ENCODE data around the gene LTBP2. TPM values are rescaled to one million over a fixed set of nuclear protein-coding genes. Genes with fewer than 3 reads are reported as not detected.
"Not testable (repeated sequence)": the region's sequence is repeated elsewhere in the genome, so short reads cannot be mapped to it uniquely, and the experiment has no call there.

The LTBP2 gene
- total and polyA plus RNA-seq, 2 of the 13 experiments (the other 11 are each of a cell fraction or from before 2014, with no cell fraction given) = 0.20 to 0.41 TPM

- WGBS (ENCODE audit: low lambda C conversion rate) = 44% methylated on average over 11 of the region's 17 CpGs
- BruUV-seq (replicated peaks) = no TSS peak
- TF ChIP-seq UBTF (CRISPR knock-in tag; IDR thresholded peaks at IDR 0.05) = no peak
- no peak for TF ChIP-seq KDM5A (IDR thresholded peaks at IDR 0.05; ENCODE audit: borderline replicate concordance, low read length)
- no peak for TF ChIP-seq FOXA3 (CRISPR knock-in tag; IDR thresholded peaks at IDR 0.05)
- no peak for TF ChIP-seq MBD4 (IDR thresholded peaks at IDR 0.05; ENCODE audit: borderline replicate concordance, low read length)
- TF ChIP-seq ZFP36L1 (CRISPR knock-in tag; IDR thresholded peaks at IDR 0.05) = no peak
- no peak for TF ChIP-seq HNRNPL (IDR thresholded peaks at IDR 0.05; ENCODE audit: low read depth, low read length)
- TF ChIP-seq NFYB (CRISPR knock-in tag; IDR thresholded peaks at IDR 0.05) = no peak
- TF ChIP-seq YEATS4 (CRISPR knock-in tag; IDR thresholded peaks at IDR 0.05; ENCODE audit: borderline replicate concordance) = no peak
- no peak for TF ChIP-seq EP300 (IDR thresholded peaks at IDR 0.05; ENCODE audit: low read depth in 2 of 2, low read length in 2 of 2)
- TF ChIP-seq EP300 (CRISPR knock-in tag; IDR thresholded peaks at IDR 0.05; ENCODE audit: borderline replicate concordance) = no peak
- TF ChIP-seq KDM1A (CRISPR knock-in tag; IDR thresholded peaks at IDR 0.05) = no peak
- POLR2A ChIA-PET = no interaction called here
- Histone ChIP-seq H3K27me3 (ENCODE audit: control insufficient read depth in 1 of 2, insufficient read depth in 2 of 2, low read length in 2 of 2) (no peaks in the 10 kb centered on the region), H2AFZ (ENCODE audit: low read length) (no peak overlapping the region), H3K9ac (ENCODE audit: insufficient read depth, low read depth, low read length) (no peak overlapping the region), H3K4me1 (ENCODE audit: insufficient read depth, low read length) (no peaks in the 10 kb centered on the region), H3K4me2 (ENCODE audit: low read depth, low read length) (no peak overlapping the region), H3K4me3 (replicated peaks in 1 of 3; ENCODE audit: insufficient read depth in 1 of 3, low read depth in 2 of 3, low read length in 3 of 3) (no peak overlapping the region), H3K36me3 (replicated peaks in 1 of 2; ENCODE audit: control insufficient read depth in 1 of 2, insufficient read depth in 2 of 2, low read length in 2 of 2) (no peaks in the 10 kb centered on the region), H3K9me3 (ENCODE audit: low read length) (no peaks in the 10 kb centered on the region), H4K20me1 (ENCODE audit: insufficient read depth, low read length) (no peaks in the 10 kb centered on the region), H3K27ac (ENCODE audit: extremely low read length, insufficient read depth, low read length) (no peak overlapping the region), H3K79me2 (ENCODE audit: insufficient read depth, low read length) (no peaks in the 10 kb centered on the region)
- FAIRE-seq = no peak
- no peak for ATAC-seq
- intact Hi-C loops (cut with micrococcal nuclease; ENCODE audit: unreplicated experiment) (no loop called here), in situ Hi-C loops (cut with HindIII; ENCODE audit: extremely low pct_ligation_motif_present, low pct_unique_long_range_greater_than_20kb) (no loop called here)
- DNase-seq (ENCODE audit: low spot score) = no peak
- CTCF ChIA-PET (ENCODE audit: low intra/inter-chr PET ratio, low total read pairs) = no interaction called here
Measured at GRCh38 chr14:74456684-74457564, 155.1 kb downstream of the LTBP2 start.

DNA sequence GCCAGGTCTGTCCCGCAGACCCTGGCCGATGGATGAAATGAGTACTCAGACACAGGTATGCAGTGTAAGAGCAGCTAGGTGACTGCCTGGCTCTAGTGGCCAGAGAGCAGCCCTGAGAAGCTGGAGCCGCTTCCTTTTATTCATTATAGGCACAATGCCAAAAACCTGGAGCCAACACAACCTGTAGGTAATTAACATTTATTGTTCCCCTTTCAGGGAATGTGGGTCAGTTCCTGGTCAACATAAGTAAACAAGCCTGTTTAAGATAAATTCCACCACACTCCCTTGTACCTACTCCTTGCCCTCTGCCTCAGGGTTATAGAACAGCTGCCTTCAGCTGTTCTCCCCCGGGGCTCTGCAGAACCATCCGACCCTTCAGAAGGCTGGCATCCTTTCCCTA, 157.6 kb downstream of the LTBP2 start:
- CTCF ChIA-PET (ENCODE audit: low intra/inter-chr PET ratio, low total read pairs); in situ Hi-C loops (cut with HindIII; ENCODE audit: extremely low pct_ligation_motif_present, low pct_unique_long_range_greater_than_20kb); intact Hi-C loops (cut with micrococcal nuclease; ENCODE audit: unreplicated experiment); H4K20me1 ChIP-seq (ENCODE audit: insufficient read depth, low read length); BruUV-seq (replicated peaks); FAIRE-seq; H3K4me3 ChIP-seq (replicated peaks in 1 of 3; ENCODE audit: insufficient read depth in 1 of 3, low read depth in 2 of 3, low read length in 3 of 3); H3K27ac ChIP-seq (ENCODE audit: extremely low read length, insufficient read depth, low read length); H3K79me2 ChIP-seq (ENCODE audit: insufficient read depth, low read length); DNase-seq (ENCODE audit: low spot score); H3K9me3 ChIP-seq (ENCODE audit: low read length); POLR2A ChIA-PET; H3K9ac ChIP-seq (ENCODE audit: insufficient read depth, low read depth, low read length); H3K4me2 ChIP-seq (ENCODE audit: low read depth, low read length); H3K4me1 ChIP-seq (ENCODE audit: insufficient read depth, low read length); ATAC-seq; H3K27me3 ChIP-seq (ENCODE audit: control insufficient read depth in 1 of 2, insufficient read depth in 2 of 2, low read length in 2 of 2); H2AFZ ChIP-seq (ENCODE audit: low read length); H3K36me3 ChIP-seq (replicated peaks in 1 of 2; ENCODE audit: control insufficient read depth in 1 of 2, insufficient read depth in 2 of 2, low read length in 2 of 2): not testable (repeated sequence)
- WGBS (ENCODE audit: low lambda C conversion rate) = 50% methylated on average over 5 of the region's 5 CpGs

Data from HepG2 (cell line).